ENCODE measurements around the gene FBP2.

GRCh38 chr9:94581728-94582127, 11.9 kb downstream of the FBP2 start:
- no peak for TF ChIP-seq CTCF (optimal IDR thresholded peaks at IDR 0.05 in 1 of 3, IDR thresholded peaks at IDR 0.05 in 1 of 3, conservative IDR thresholded peaks at IDR 0.05 in 1 of 3; ENCODE audit: extremely low read depth in 1 of 3, insufficient read depth in 2 of 3, low read length in 3 of 3)
- TF ChIP-seq EZH2 (IDR thresholded peaks at IDR 0.05; ENCODE audit: low read length): no peak
